Gastroesophageal sphincter (tissue), 3 donors: Measurements from ENCODE around the gene MMRN2.

Source experiments
- EP300 ChIP-seq: sonication (generic); formaldehyde crosslinking; IDR thresholded peaks from one replicate; pipeline ENCODE4 v1.6.1; 2017; ENCODE audit warnings: antibody characterized with exemption, mild to moderate bottlenecking
- POLR2A ChIP-seq, 2 donors: fragments of 450-650 bp; IDR thresholded peaks; one replicate each; pipeline ENCODE4 v1.6.1; 2017; ENCODE audit warnings: antibody characterized with exemption in 2 of 2, mild to moderate bottlenecking in 2 of 2, moderate library complexity in 1 of 2
- TF ChIP-seq, protein P1 (sequence below), 4 experiments: fragments of 200-600 bp in 2 of 4; fragments of 450-650 bp in 2 of 4; sonication (generic) in 1 of 4; IDR thresholded peaks; one replicate each; pipeline ENCODE4 v1.5.1; 2017 to 2019; ENCODE audit warnings: antibody characterized with exemption in 4 of 4, mild to moderate bottlenecking in 2 of 4, moderate library complexity in 2 of 4

DNA sequence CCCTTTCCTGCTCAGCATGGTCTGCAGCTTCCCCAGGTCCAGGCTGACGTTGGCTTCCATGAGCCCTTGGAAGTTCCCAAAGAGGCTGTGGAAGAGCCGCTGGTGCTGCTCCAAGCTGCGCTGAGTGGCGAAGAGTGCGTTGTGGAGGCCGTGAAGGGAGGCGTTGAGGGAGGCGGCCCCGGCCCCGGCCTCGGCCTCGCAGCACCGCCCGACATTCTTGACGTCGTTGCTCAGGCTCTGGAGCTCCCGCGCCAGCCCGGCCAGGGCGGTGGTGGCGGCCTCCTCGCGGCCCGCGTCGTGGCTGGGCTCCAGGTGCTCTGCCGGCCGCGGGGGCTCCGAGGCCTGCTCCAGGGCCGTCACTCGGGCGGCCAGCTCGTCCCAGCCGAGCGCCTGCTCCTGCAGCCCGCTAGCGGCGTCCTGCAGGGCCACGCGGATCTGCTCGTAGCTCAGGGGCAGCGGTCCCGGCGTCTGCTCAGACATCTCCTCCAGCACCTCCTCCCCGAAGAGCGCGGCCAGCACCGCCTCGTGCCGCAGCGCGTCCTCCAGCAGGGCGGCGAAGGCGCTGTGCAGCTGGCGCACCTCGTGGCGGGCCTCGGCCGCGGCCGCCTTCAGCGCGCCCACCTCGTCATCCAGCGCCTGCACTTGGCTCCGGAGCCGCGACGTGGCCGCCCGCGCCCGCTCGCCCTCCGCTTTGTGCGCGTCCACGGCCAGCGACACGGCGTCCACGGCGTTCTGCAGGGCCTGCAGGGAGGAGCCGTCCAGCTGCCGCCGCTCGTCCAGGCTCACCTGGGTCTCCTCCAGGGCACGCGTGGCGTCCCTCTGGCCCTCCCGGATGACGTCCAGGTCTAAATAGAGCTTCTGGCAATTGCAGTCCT is 14.7 kb downstream of the MMRN2 start:
- TF ChIP-seq, protein P1, sequence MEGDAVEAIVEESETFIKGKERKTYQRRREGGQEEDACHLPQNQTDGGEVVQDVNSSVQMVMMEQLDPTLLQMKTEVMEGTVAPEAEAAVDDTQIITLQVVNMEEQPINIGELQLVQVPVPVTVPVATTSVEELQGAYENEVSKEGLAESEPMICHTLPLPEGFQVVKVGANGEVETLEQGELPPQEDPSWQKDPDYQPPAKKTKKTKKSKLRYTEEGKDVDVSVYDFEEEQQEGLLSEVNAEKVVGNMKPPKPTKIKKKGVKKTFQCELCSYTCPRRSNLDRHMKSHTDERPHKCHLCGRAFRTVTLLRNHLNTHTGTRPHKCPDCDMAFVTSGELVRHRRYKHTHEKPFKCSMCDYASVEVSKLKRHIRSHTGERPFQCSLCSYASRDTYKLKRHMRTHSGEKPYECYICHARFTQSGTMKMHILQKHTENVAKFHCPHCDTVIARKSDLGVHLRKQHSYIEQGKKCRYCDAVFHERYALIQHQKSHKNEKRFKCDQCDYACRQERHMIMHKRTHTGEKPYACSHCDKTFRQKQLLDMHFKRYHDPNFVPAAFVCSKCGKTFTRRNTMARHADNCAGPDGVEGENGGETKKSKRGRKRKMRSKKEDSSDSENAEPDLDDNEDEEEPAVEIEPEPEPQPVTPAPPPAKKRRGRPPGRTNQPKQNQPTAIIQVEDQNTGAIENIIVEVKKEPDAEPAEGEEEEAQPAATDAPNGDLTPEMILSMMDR (IDR thresholded peaks at IDR 0.05), result no peak
- TF ChIP-seq EP300, result no peak
- no peak for TF ChIP-seq POLR2A (IDR thresholded peaks at IDR 0.05)
